CD14-positive monocyte (primary cell): ENCODE measurements around the gene SLC6A18. TPM values are rescaled to one million over a fixed set of nuclear protein-coding genes. Genes with fewer than 3 reads are reported as not detected.

ENCODE experiments used
- DNase-seq, 3 donors: peaks; one replicate each; pipeline ENCODE4 v3.0.0-alpha.2; 2011 to 2022
- H2AFZ ChIP-seq: 2 replicates; pipeline ENCODE4 v1.6.0; 2012; ENCODE audit warnings: mild to moderate bottlenecking, low read depth, low read length, inconsistent platforms; ENCODE audit not compliant: insufficient read depth, poor library complexity, severe bottlenecking
- H3K27ac ChIP-seq, 2 donors: 1 replicate in 1 of 2; 2 replicates in 1 of 2; pipeline ENCODE4 v1.5.1; 2012 to 2013; ENCODE audit warnings: low read length in 2 of 2, control low read depth in 1 of 2, inconsistent platforms in 1 of 2, low read depth in 1 of 2, mild to moderate bottlenecking in 1 of 2
- H3K27me3 ChIP-seq, 2 donors: one replicate each; pipeline versions ENCODE4 v1.6.0 to v1.6.1; 2011 to 2013; ENCODE audit warnings: low read length in 2 of 2; ENCODE audit not compliant: control insufficient read depth in 2 of 2, insufficient read depth in 2 of 2
- H3K36me3 ChIP-seq, 2 donors: replicated peaks in 1 of 2; 1 replicate in 1 of 2; 2 replicates in 1 of 2; pipeline versions ENCODE4 v1.5.1 to v1.6.1; 2012 to 2013; ENCODE audit warnings: low read length in 2 of 2, control low read depth in 1 of 2, inconsistent platforms in 1 of 2, mild to moderate bottlenecking in 1 of 2; ENCODE audit not compliant: insufficient read depth in 2 of 2, control insufficient read depth in 1 of 2
- H3K4me1 ChIP-seq, 2 donors: 1 replicate in 1 of 2; 2 replicates in 1 of 2; pipeline versions ENCODE4 v1.5.1 to v1.6.1; 2012 to 2013; ENCODE audit warnings: low read length in 2 of 2, control low read depth in 1 of 2, inconsistent platforms in 1 of 2, mild to moderate bottlenecking in 1 of 2, moderate library complexity in 1 of 2; ENCODE audit not compliant: insufficient read depth in 2 of 2, control insufficient read depth in 1 of 2
- H3K4me2 ChIP-seq: replicated peaks from 2 replicates; pipeline ENCODE3; 2012; ENCODE audit warnings: low read length, moderate library complexity, mild to moderate bottlenecking; ENCODE audit not compliant: poor library complexity, severe bottlenecking; ENCODE audit errors: extremely low read depth
- H3K4me3 ChIP-seq, 3 experiments: fragments of 200-600 bp in 1 of 3; sonication (generic) in 1 of 3; replicated peaks in 1 of 3; 1 replicate in 2 of 3; 2 replicates in 1 of 3; pipeline ENCODE4 v1.5.1; 2011 to 2013; ENCODE audit warnings: low read length in 3 of 3, mild to moderate bottlenecking in 3 of 3, control low read depth in 2 of 3, low read depth in 2 of 3, inconsistent platforms in 1 of 3, moderate library complexity in 1 of 3
- H3K79me2 ChIP-seq: 2 replicates; pipeline ENCODE4 v1.6.0; 2012; ENCODE audit warnings: mild to moderate bottlenecking, control low read depth, inconsistent platforms, low read length, moderate library complexity; ENCODE audit not compliant: insufficient read depth
- H3K9ac ChIP-seq: 2 replicates; pipeline ENCODE4 v1.6.0; 2017; ENCODE audit warnings: low read length, mild to moderate bottlenecking; ENCODE audit not compliant: insufficient read depth, poor library complexity, severe bottlenecking
- H3K9me3 ChIP-seq, 2 donors: replicated peaks in 1 of 2; 1 replicate in 1 of 2; 2 replicates in 1 of 2; pipeline versions ENCODE4 v1.5.1 to v1.6.1; 2012 to 2013; ENCODE audit warnings: low read length in 2 of 2, control low read depth in 1 of 2; ENCODE audit not compliant: control insufficient read depth in 1 of 2, insufficient read depth in 1 of 2
- H4K20me1 ChIP-seq: 2 replicates; pipeline ENCODE4 v1.6.0; 2012; ENCODE audit warnings: mild to moderate bottlenecking, low read length, control low read depth, moderate library complexity; ENCODE audit not compliant: insufficient read depth
- H3K27ac Mint-ChIP-seq, 7 donors: one replicate each; pipeline ENCODE4 v1.8.0; 2020; ENCODE audit warnings: mild to moderate bottlenecking in 7 of 7, mixed read lengths in 7 of 7, moderate library complexity in 6 of 7, inconsistent platforms in 2 of 7
- H3K27me3 Mint-ChIP-seq, 3 donors: one replicate each; pipeline ENCODE4 v1.8.0; 2021 to 2022; ENCODE audit warnings: low read depth in 3 of 3, mild to moderate bottlenecking in 3 of 3, mixed read lengths in 3 of 3, moderate library complexity in 3 of 3, inconsistent platforms in 1 of 3
- H3K36me3 Mint-ChIP-seq, 2 donors: one replicate each; pipeline ENCODE4 v1.8.0; 2020; ENCODE audit warnings: mixed read lengths in 2 of 2, inconsistent platforms in 1 of 2, mild to moderate bottlenecking in 1 of 2
- H3K4me1 Mint-ChIP-seq: one replicate; pipeline ENCODE4 v1.8.0; 2020; ENCODE audit warnings: mild to moderate bottlenecking, mixed read lengths
- H3K4me3 Mint-ChIP-seq, 2 donors: one replicate each; pipeline ENCODE4 v1.8.0; 2020; ENCODE audit warnings: mild to moderate bottlenecking in 2 of 2, mixed read lengths in 2 of 2, moderate library complexity in 1 of 2
- H3K9me3 Mint-ChIP-seq, 7 donors: one replicate each; pipeline ENCODE4 v1.8.0; 2020 to 2022; ENCODE audit warnings: mixed read lengths in 7 of 7, mild to moderate bottlenecking in 6 of 7, moderate library complexity in 6 of 7, inconsistent platforms in 2 of 7
- WGBS: methylation state at CpG from one replicate; pipeline ENCODE4 v1.1.5; 2013; ENCODE audit warnings: missing lambda C conversion rate; ENCODE audit not compliant: insufficient coverage; 5-methylcytosine and 5-hydroxymethylcytosine counted together
- intact Hi-C, 2 donors: fragments of 100-400 bp; cut with micrococcal nuclease; formaldehyde crosslinking; loops; one replicate each; pipeline versions ENCODE4 v1.15.0 to v1.15.1; 2023
- polyA plus RNA-seq, 3 donors: library from polyadenylated mRNA; depleted of rRNA in 1 of 3; unstranded in 2 of 3; stranded (reverse) in 1 of 3; fragments of 300-500 nt in 2 of 3; fragments of >200 nt in 1 of 3; fragmentation: Illumina TruSeq in 2 of 3; gene quantifications; 1 replicate in 2 of 3; 2 replicates in 1 of 3; pipeline ENCODE4 v1.2.3, GENCODE V29; 2012 to 2021
- TF ChIP-seq, protein P1 (sequence below): fragments of 200-600 bp; IDR thresholded peaks from one replicate; pipeline ENCODE4 v1.8.0; 2022; ENCODE audit warnings: antibody characterized with exemption, mild to moderate bottlenecking

Gene SLC6A18
- polyA plus RNA-seq, 3 donors = not detected

DNA sequence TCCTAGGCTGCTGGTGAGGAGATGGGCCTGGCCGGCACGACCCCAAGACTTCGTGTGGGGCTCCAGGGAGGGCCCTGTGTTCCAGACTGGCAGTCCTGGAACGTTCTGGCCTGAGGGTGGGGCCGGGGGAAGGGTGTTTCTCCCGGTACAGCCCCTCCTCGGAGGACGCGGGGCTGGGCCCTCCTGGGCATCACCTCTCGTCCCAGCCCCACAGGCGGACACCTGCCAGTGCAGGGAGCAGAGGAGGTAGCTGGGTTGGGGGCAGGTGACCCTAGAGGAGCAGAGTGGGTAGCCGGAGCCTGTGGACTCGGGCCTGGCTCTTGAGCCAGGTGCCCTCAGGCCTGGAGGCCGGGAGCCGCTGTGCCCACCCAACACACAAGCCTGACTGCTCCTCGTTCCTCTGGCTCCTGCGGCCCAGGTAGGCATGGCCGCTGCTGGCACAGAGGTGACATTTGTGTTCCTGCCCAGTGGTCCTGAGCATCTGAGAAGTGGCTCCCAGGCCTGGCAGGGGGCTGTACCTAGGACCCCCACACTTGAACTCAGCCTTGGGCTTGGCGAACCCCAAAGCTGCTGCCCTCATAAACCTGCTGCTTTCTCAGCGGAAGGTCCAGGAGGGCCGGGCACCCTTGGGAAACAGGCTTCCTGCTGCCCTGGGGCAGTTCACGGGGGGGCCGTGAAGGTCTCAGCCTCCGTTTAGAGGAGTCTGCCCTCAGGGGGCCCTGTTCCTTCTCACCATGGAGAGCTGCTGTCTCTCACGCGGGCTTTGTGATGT, 23.0 kb upstream of the SLC6A18 start:
- H3K79me2 ChIP-seq = no peaks in the 10 kb centered on the region
- intact Hi-C loops = no loop called here
- no peak overlapping the region for H3K4me3 Mint-ChIP-seq
- DNase-seq = no peak
- TF ChIP-seq, protein P1, sequence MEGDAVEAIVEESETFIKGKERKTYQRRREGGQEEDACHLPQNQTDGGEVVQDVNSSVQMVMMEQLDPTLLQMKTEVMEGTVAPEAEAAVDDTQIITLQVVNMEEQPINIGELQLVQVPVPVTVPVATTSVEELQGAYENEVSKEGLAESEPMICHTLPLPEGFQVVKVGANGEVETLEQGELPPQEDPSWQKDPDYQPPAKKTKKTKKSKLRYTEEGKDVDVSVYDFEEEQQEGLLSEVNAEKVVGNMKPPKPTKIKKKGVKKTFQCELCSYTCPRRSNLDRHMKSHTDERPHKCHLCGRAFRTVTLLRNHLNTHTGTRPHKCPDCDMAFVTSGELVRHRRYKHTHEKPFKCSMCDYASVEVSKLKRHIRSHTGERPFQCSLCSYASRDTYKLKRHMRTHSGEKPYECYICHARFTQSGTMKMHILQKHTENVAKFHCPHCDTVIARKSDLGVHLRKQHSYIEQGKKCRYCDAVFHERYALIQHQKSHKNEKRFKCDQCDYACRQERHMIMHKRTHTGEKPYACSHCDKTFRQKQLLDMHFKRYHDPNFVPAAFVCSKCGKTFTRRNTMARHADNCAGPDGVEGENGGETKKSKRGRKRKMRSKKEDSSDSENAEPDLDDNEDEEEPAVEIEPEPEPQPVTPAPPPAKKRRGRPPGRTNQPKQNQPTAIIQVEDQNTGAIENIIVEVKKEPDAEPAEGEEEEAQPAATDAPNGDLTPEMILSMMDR = no peak
- H3K27me3 Mint-ChIP-seq = peaks cover 3 to 4% (median 3%) of the 10 kb centered on the region in 3 donors
- H3K4me2 ChIP-seq = no peak overlapping the region
- no peaks in the 10 kb centered on the region for H3K4me1 ChIP-seq
- H3K36me3 ChIP-seq = no peaks in the 10 kb centered on the region
- H3K4me3 ChIP-seq = no peak overlapping the region
- H3K27ac ChIP-seq = no peak overlapping the region
- no peak overlapping the region for H2AFZ ChIP-seq
- H3K27ac Mint-ChIP-seq = no peak overlapping the region
- H3K36me3 Mint-ChIP-seq = no peaks in the 10 kb centered on the region
- no peaks in the 10 kb centered on the region for H3K9me3 ChIP-seq
- peaks cover 0 to 1% (median 0%) of the 10 kb centered on the region in 7 donors for H3K9me3 Mint-ChIP-seq
- 83% methylated on average over 25 of the region's 26 CpGs for WGBS
- no peaks in the 10 kb centered on the region for H4K20me1 ChIP-seq
- no peaks in the 10 kb centered on the region for H3K27me3 ChIP-seq
- no peak overlapping the region for H3K9ac ChIP-seq
- no peaks in the 10 kb centered on the region for H3K4me1 Mint-ChIP-seq

DNA sequence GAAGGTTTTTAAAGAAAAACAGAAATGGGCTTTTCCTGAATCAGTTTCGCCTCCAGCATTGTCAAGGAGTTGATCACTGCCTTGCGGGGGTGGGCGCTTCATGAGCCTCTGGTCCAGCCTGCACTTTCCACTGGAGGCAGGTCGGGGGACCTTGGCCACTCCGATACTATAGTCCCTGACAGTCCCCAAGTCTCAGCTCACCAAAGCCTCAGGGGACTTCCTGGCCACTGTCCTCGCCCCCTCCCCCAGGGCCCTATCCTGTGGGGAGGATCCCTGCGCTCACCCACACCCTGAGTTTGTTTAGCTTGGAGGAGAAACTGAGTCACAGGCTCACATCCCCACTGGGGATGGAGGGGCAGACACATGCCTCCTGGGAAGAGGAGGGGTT, 22.4 kb upstream of the SLC6A18 start:
- Mint-ChIP-seq H3K4me1 (no peaks in the 10 kb centered on the region), H3K27me3 (peaks cover 3 to 4% (median 3%) of the 10 kb centered on the region in 3 donors), H3K9me3 (peaks cover 0 to 1% (median 0%) of the 10 kb centered on the region in 7 donors), H3K27ac (no peak overlapping the region), H3K4me3 (no peak overlapping the region), H3K36me3 (no peaks in the 10 kb centered on the region)
- TF ChIP-seq, protein P1 = no peak
- H3K27me3 ChIP-seq = no peaks in the 10 kb centered on the region
- H2AFZ ChIP-seq = no peak overlapping the region
- no peaks in the 10 kb centered on the region for H3K36me3 ChIP-seq
- no peak overlapping the region for H3K4me2 ChIP-seq
- no peak overlapping the region for H3K27ac ChIP-seq
- H3K4me1 ChIP-seq = no peaks in the 10 kb centered on the region
- no peaks in the 10 kb centered on the region for H3K9me3 ChIP-seq
- WGBS = 96% methylated on average over 3 of the region's 7 CpGs
- H3K9ac ChIP-seq = no peak overlapping the region
- intact Hi-C loops = no loop called here
- no peak overlapping the region for H3K4me3 ChIP-seq
- no peaks in the 10 kb centered on the region for H3K79me2 ChIP-seq
- DNase-seq = no peak
- no peaks in the 10 kb centered on the region for H4K20me1 ChIP-seq
